ENCODE measurements around the gene ADISSP.
"Not testable (repeated sequence)": the region's sequence is repeated elsewhere in the genome, so short reads cannot be mapped to it uniquely, and the experiment has no call there.

The ADISSP gene

DNA sequence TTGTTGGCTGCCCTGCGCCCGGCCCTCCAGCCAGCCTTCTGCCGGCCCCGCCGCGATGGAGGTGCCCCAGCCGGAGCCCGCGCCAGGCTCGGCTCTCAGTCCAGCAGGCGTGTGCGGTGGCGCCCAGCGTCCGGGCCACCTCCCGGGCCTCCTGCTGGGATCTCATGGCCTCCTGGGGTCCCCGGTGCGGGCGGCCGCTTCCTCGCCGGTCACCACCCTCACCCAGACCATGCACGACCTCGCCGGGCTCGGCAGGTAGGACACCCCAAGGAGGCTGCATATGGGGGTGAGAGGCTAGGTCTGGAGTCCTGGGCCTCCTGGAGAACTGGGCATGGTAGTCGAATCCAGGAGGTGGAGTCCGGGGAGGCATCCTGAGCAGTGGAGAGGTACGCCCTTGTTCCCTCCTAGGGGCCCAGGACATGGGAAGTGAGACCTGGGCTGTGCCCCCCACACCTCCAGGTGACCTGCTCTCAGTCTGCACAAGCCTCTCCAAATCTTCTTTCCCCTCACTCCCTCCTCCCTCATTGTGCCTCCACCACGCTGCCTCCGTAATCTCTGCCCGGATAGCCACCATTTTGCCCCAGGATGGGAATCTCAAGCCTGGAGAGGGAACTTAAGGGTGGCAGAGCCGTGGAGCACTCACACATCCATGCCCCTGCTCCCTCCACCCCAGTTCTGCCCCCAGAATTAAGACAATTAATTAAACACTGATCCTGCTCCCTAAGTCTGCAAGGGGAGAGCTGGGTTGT lies 29.1 kb upstream of the ADISSP start:
- H3K36me3 ChIP-seq (ENCODE audit: insufficient read depth, low read length): peaks cover 40% of the 10 kb centered on the region
- peaks cover 34% of the 10 kb centered on the region for H3K4me1 ChIP-seq (ENCODE audit: control insufficient read depth, insufficient read depth, low read length)
- H3K9ac ChIP-seq (ENCODE audit: low read depth, low read length): peak overlapping the region; percentile 84
- peak overlapping the region; percentile 70 for H3K4me3 ChIP-seq (ENCODE audit: low read length)
- H3K9me3 ChIP-seq (replicated peaks; ENCODE audit: low read length): no peaks in the 10 kb centered on the region
- peak overlapping the region; percentile 94 for H3K4me2 ChIP-seq (ENCODE audit: low read length)
- H3K27me3 ChIP-seq (ENCODE audit: control insufficient read depth, insufficient read depth, low read length): no peaks in the 10 kb centered on the region

DNA sequence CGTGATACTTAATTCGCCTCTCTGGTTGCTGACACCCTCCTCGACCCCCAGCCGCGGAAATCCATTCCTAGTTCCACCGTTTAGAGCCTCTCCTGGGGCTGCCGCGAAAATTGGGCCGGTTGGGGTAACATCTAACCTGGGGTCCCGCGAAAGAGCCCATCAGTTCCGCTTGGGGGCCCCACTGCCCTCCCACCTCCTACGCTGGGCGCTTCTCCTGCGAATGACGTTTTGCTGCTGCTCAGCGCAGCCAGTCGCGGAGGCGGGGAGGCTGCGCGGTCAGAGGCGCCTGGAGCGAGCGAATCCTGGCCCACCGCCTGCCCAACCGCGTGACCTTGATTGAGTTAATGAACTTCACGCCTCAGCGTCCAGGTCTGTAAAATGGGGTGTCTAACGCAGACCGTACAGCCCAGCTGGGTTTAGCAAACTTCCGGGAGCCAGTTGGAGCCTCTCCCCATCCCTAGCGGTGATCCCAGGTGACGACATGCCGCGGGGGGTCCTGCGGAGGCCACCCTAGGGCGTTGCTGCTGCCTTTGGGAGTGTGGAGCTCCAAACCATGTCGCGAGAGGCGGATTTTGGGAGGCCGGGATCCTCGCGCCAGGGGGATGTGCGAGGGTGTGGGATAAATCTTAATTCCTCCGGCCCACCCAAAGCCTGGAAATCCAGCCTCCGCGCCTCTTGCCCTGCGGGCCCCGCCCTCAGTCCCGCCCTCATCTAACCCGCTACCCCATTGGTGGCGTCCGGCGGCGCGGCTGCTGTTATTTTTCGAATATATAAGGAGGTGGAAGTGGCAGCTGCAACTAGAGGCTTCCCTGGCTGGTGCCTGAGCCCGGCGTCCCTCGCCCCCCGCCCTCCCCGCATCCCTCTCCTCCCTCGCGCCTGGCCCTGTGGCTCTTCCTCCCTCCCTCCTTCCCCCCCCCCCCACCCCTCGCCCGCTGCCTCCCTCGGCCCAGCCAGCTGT lies 28.2 kb upstream of the ADISSP start, which contains the start of gene CDC25B:
CDC25B (plus strand) TSS at position 800 of the 958 bp plus-strand sequence. CDS start 222 bp downstream, outside the sequence.
- Histone ChIP-seq H3K4me1 (ENCODE audit: control insufficient read depth, insufficient read depth, low read length) (peaks cover 34% of the 10 kb centered on the region), H3K9me3 (replicated peaks; ENCODE audit: low read length) (no peaks in the 10 kb centered on the region)

DNA sequence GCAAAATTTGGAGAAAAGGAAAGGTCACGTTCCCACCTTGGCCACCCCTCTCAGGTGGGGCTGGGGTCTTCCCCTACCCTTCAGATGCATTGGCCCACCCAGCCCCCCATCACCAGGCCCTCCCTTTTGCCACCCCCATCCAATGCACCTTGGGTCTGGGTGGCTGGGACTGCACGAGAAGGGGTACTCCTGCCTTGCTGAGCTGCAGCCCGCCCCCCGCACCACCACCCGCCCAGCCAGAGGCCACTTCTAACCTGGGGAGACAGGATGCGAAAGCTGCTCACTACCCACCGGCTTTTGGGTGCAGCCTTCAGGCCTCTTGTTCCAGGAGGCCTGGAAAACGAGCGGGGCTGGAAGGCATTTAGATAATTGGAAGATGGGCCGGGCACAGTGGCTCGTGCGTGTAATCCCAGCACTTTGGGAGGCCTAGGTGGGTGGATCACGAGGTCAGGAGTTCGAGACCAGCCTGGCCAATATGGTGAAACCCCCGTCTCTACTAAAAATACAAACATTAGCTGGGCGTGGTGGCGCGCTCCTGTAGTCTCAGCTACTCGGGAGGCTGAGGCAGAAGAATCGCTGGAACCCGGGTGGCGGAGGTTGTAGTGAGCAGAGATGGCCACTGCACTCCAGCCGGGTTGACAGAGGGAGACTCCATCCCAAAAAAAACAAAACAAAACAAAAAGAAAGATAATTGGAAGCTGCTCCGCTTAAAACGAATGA lies 27.3 kb upstream of the ADISSP start:
- H3K36me3 ChIP-seq (ENCODE audit: insufficient read depth, low read length): peaks cover 23% of the 10 kb centered on the region
- H3K4me2 ChIP-seq (ENCODE audit: low read length): peak overlapping the region; percentile 87
- H3K9me3 ChIP-seq (replicated peaks; ENCODE audit: low read length): no peaks in the 10 kb centered on the region
- H3K4me1 ChIP-seq (ENCODE audit: control insufficient read depth, insufficient read depth, low read length): peaks cover 33% of the 10 kb centered on the region
- peak overlapping the region; percentile 70 for H3K4me3 ChIP-seq (ENCODE audit: low read length)
- H3K9ac ChIP-seq (ENCODE audit: low read depth, low read length): peak overlapping the region; percentile 84
- H3K27me3 ChIP-seq (ENCODE audit: control insufficient read depth, insufficient read depth, low read length): no peaks in the 10 kb centered on the region

More for the DNA sequence above, 28.2 kb upstream of the ADISSP start, which contains the start of gene CDC25B:
- Histone ChIP-seq H3K4me2 (ENCODE audit: low read length) (peak within 1 kb of the TSS; percentile 94), H3K9ac (ENCODE audit: low read depth, low read length) (peak within 1 kb of the TSS; percentile 84), H3K4me3 (ENCODE audit: low read length) (peak within 1 kb of the TSS; percentile 70), H3K27me3 (ENCODE audit: control insufficient read depth, insufficient read depth, low read length) (no peaks in the 10 kb centered on the region), H3K36me3 (ENCODE audit: insufficient read depth, low read length) (peaks cover 32% of the 10 kb centered on the region)

- not testable (repeated sequence) for H3K4me3 ChIP-seq (ENCODE audit: low read length); H3K9ac ChIP-seq (ENCODE audit: low read depth, low read length); H3K4me2 ChIP-seq (ENCODE audit: low read length); H3K27me3 ChIP-seq (ENCODE audit: control insufficient read depth, insufficient read depth, low read length); H3K9me3 ChIP-seq (replicated peaks; ENCODE audit: low read length)
- peaks cover 17% of the 10 kb centered on the region for H3K36me3 ChIP-seq (ENCODE audit: insufficient read depth, low read length)
- peaks cover 26% of the 10 kb centered on the region for H3K4me1 ChIP-seq (ENCODE audit: control insufficient read depth, insufficient read depth, low read length)
Observed at GRCh38 chr20:3794168-3794567, 26.6 kb upstream of the ADISSP start.

DNA sequence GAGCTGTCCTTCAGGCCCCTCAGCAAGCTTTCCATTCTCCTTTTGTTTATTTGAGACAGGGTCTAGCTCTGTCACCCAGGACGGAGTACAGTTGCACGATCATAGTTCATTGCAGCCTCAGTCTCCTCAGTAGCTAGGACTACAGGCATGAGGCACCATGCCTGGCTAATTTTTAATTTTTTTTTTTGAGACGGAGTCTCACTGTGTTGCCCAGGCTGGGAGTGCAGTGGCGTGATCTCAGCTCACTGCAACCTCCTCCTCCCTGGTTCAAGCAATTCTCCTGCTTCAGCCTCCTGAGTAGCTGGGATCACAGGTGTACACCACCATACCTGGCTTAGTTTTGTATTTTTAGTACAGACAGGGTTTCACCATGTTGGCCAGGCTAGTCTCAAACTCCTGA lies 21.6 kb upstream of the ADISSP start:
- H3K27me3 ChIP-seq (ENCODE audit: control insufficient read depth, insufficient read depth, low read length); H3K9ac ChIP-seq (ENCODE audit: low read depth, low read length); H3K4me3 ChIP-seq (ENCODE audit: low read length); H3K4me2 ChIP-seq (ENCODE audit: low read length); H3K9me3 ChIP-seq (replicated peaks; ENCODE audit: low read length): not testable (repeated sequence)
- peaks cover 26% of the 10 kb centered on the region for H3K4me1 ChIP-seq (ENCODE audit: control insufficient read depth, insufficient read depth, low read length)
- peaks cover 14% of the 10 kb centered on the region for H3K36me3 ChIP-seq (ENCODE audit: insufficient read depth, low read length)

GRCh38 chr20:3788685-3789155 lies 21.2 kb upstream of the ADISSP start:
- Histone ChIP-seq H3K27me3 (ENCODE audit: control insufficient read depth, insufficient read depth, low read length) (no peaks in the 10 kb centered on the region), H3K4me3 (ENCODE audit: low read length) (no peak overlapping the region), H3K4me1 (ENCODE audit: control insufficient read depth, insufficient read depth, low read length) (peaks cover 30% of the 10 kb centered on the region), H3K4me2 (ENCODE audit: low read length) (no peak overlapping the region), H3K9ac (ENCODE audit: low read depth, low read length) (no peak overlapping the region), H3K36me3 (ENCODE audit: insufficient read depth, low read length) (peaks cover 15% of the 10 kb centered on the region), H3K9me3 (replicated peaks; ENCODE audit: low read length) (no peaks in the 10 kb centered on the region)

GRCh38 chr20:3787324-3788014 lies 19.9 kb upstream of the ADISSP start:
- H3K4me3 ChIP-seq (ENCODE audit: low read length): peak overlapping the region; percentile 67
- peak overlapping the region; percentile 73 for H3K9ac ChIP-seq (ENCODE audit: low read depth, low read length)
- H3K4me2 ChIP-seq (ENCODE audit: low read length): peak overlapping the region; percentile 84
- H3K9me3 ChIP-seq (replicated peaks; ENCODE audit: low read length): no peaks in the 10 kb centered on the region
- H3K27me3 ChIP-seq (ENCODE audit: control insufficient read depth, insufficient read depth, low read length): no peaks in the 10 kb centered on the region
- H3K4me1 ChIP-seq (ENCODE audit: control insufficient read depth, insufficient read depth, low read length): peaks cover 35% of the 10 kb centered on the region
- peaks cover 20% of the 10 kb centered on the region for H3K36me3 ChIP-seq (ENCODE audit: insufficient read depth, low read length)

- Histone ChIP-seq H3K9ac (ENCODE audit: low read depth, low read length) (peak within 1 kb of the TSS; percentile 86), H3K4me2 (ENCODE audit: low read length) (peak within 1 kb of the TSS; percentile 100), H3K4me3 (ENCODE audit: low read length) (peak within 1 kb of the TSS; percentile 98), H3K36me3 (ENCODE audit: insufficient read depth, low read length) (peaks cover 20% of the 10 kb centered on the region), H3K9me3 (replicated peaks; ENCODE audit: low read length) (no peaks in the 10 kb centered on the region), H3K27me3 (ENCODE audit: control insufficient read depth, insufficient read depth, low read length) (no peaks in the 10 kb centered on the region), H3K4me1 (ENCODE audit: control insufficient read depth, insufficient read depth, low read length) (peaks cover 35% of the 10 kb centered on the region)
Observed at GRCh38 chr20:3786665-3787323, 19.2 kb upstream of the ADISSP start, which contains the start of gene CENPB. Gene CENPB, minus strand, starts transcription at chr20:3786740. Its CDS starts 257 bp downstream, at chr20:3786483.

GRCh38 chr20:3786126-3786484 lies 18.6 kb upstream of the ADISSP start:
- peaks cover 36% of the 10 kb centered on the region for H3K4me1 ChIP-seq (ENCODE audit: control insufficient read depth, insufficient read depth, low read length)
- H3K27me3 ChIP-seq (ENCODE audit: control insufficient read depth, insufficient read depth, low read length): no peaks in the 10 kb centered on the region
- peak overlapping the region; percentile 98 for H3K4me3 ChIP-seq (ENCODE audit: low read length)
- H3K36me3 ChIP-seq (ENCODE audit: insufficient read depth, low read length): peaks cover 20% of the 10 kb centered on the region
- peak overlapping the region; percentile 100 for H3K4me2 ChIP-seq (ENCODE audit: low read length)
- no peaks in the 10 kb centered on the region for H3K9me3 ChIP-seq (replicated peaks; ENCODE audit: low read length)
- H3K9ac ChIP-seq (ENCODE audit: low read depth, low read length): peak overlapping the region; percentile 86
